Transverse colon (tissue), 4 donors: ENCODE measurements around the gene SHC3.

Experiments used
- POLR2AphosphoS5 ChIP-seq, 3 donors: sonication (generic); formaldehyde crosslinking; IDR thresholded peaks; one replicate each; pipeline ENCODE4 v1.6.1; 2016; ENCODE audit warnings: antibody characterized with exemption in 3 of 3
- TF ChIP-seq, protein P1 (sequence below), 5 experiments: fragments of 200-600 bp in 3 of 5; fragments of 450-650 bp in 2 of 5; sonication (generic) in 3 of 5; IDR thresholded peaks; 1 replicate in 2 of 5; 2 replicates in 3 of 5; pipeline ENCODE4 v1.5.1; 2016 to 2017; ENCODE audit warnings: antibody characterized with exemption in 5 of 5, inconsistent platforms in 3 of 5, mild to moderate bottlenecking in 2 of 5, moderate library complexity in 1 of 5

GRCh38 chr9:89167788-89168187, 10.8 kb downstream of the SHC3 start:
- TF ChIP-seq, protein P1, sequence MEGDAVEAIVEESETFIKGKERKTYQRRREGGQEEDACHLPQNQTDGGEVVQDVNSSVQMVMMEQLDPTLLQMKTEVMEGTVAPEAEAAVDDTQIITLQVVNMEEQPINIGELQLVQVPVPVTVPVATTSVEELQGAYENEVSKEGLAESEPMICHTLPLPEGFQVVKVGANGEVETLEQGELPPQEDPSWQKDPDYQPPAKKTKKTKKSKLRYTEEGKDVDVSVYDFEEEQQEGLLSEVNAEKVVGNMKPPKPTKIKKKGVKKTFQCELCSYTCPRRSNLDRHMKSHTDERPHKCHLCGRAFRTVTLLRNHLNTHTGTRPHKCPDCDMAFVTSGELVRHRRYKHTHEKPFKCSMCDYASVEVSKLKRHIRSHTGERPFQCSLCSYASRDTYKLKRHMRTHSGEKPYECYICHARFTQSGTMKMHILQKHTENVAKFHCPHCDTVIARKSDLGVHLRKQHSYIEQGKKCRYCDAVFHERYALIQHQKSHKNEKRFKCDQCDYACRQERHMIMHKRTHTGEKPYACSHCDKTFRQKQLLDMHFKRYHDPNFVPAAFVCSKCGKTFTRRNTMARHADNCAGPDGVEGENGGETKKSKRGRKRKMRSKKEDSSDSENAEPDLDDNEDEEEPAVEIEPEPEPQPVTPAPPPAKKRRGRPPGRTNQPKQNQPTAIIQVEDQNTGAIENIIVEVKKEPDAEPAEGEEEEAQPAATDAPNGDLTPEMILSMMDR (IDR thresholded peaks at IDR 0.05): no peak
- no peak for TF ChIP-seq POLR2AphosphoS5 (IDR thresholded peaks at IDR 0.05)
